ENCODE data around the gene GRIN1. TPM values are rescaled to one million over a fixed set of nuclear protein-coding genes. Genes with fewer than 3 reads are reported as not detected.

The GRIN1 gene
- total RNA-seq, 2 experiments from 2014 or later: 0.06 to 0.15 TPM

DNA sequence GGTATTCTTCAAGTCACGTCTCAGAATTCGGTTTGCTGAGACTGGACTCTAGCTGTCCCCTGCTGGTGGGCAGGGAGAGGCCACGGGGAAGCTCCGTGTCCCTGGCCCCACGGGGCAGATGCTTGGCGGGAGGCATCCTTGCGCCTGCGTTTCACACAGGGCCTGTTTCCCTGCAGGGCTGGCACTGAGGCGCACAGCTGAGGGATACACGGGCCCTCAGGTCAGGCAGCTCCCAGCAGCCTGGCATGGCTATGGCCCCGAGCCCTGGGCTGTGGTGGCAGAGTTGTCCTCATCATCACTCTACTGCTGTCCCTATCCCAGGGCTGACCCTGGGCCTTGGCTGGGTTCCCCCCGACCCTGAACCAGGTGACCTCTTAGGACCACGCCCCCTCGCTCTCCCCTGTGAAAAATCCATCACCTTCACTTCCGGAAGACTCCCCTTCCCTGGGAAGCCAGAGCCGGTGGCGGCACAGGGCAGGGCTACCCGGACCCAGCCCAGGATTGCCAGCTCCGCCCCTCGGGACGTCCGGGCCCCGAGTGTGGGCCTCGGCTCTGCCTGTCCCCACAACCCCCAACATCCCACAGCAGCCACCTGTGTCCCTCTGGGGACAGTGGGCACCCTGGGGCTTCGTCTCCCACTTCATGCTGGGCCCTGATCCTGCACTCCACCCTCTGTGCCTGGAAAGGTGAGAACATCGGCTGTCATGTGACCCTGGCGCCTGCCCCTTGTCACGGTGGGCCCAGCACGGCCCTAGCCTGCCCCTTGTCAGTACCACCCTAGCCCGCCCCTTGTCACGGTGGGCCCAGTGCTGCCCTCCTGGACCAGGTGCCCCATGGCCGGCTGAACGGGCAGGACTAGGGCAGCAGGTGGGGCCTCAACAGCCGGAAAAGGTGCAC is 29.5 kb upstream of the GRIN1 start:
- Histone ChIP-seq H3K36me3 (ENCODE audit: insufficient read depth, low read length) (peaks cover 80% of the 10 kb centered on the region), H3K9me2 (ENCODE audit: insufficient read depth, low read length) (no peaks in the 10 kb centered on the region), H3K4me1 (ENCODE audit: insufficient read depth, low read length, poor library complexity, severe bottlenecking) (peaks cover 6% of the 10 kb centered on the region), H3K4me3 (ENCODE audit: low read depth, low read length, poor library complexity, severe bottlenecking) (no peak overlapping the region), H3K27ac (ENCODE audit: low read depth, low read length, poor library complexity, severe bottlenecking) (no peak overlapping the region), H2AFZ (ENCODE audit: low read length) (no peak overlapping the region), H3K4me2 (ENCODE audit: low read length) (no peak overlapping the region), H3K79me2 (ENCODE audit: insufficient read depth, low read depth, low read length) (no peaks in the 10 kb centered on the region), H3K9me3 (ENCODE audit: low read length) (no peaks in the 10 kb centered on the region), H4K20me1 (ENCODE audit: insufficient read depth, low read length) (no peaks in the 10 kb centered on the region)
- DNase-seq (ENCODE audit: low spot score): no peak
- ChIA-PET POLR2A (no interaction called here), CTCF (ENCODE audit: unreplicated experiment) (no interaction called here)
- intact Hi-C loops (cut with micrococcal nuclease; ENCODE audit: unreplicated experiment): no loop called here
- no TSS peak for BruUV-seq (replicated peaks)
- TF ChIP-seq EZH2phosphoT487 (IDR thresholded peaks at IDR 0.05; ENCODE audit: borderline replicate concordance, low read depth, low read length) (no peak), CTCF (conservative IDR thresholded peaks at IDR 0.05; ENCODE audit: low read length) (no peak)

DNA sequence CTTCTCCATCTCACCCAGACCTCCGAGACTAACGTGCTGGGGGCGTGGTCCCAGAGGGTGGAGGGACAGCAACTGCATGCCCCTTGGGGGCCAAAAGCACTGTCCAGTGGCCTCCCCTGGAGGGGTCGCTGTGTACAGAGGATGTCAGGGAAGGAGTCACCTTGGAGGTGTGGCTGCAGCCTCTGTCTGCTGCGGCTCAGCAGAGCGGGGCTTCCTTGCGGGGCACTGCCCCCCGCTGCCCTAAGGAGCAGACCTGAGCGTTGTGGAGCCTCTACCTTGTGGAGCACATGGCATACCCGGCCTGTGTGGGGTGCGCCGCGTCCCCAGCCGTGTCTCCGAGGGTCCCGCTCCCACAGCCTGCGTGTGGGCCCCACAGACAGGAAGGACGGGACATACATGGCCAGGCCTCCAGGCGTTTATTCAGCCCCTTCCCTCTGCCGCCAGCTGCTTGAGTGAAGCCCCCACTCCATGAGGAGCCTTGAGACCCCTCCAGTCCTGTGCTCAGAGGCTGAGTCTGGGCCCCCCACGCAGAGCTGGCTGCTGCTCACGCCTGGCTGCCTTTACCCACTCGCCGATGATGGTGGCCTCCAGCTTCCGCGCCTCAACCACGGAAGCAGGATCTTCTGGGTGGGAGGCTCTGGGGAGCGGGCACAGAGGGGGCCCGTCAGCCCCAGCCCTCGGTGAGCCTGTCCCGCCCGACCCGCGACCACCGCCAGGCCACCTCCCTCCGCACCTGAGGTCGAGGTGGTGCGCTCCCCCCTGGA is 28.6 kb upstream of the GRIN1 start:
- POLR2A ChIA-PET: no interaction called here
- Histone ChIP-seq H4K20me1 (ENCODE audit: insufficient read depth, low read length) (no peaks in the 10 kb centered on the region), H3K79me2 (ENCODE audit: insufficient read depth, low read depth, low read length) (no peaks in the 10 kb centered on the region), H3K9me2 (ENCODE audit: insufficient read depth, low read length) (no peaks in the 10 kb centered on the region), H3K4me2 (ENCODE audit: low read length) (no peak overlapping the region), H3K27ac (ENCODE audit: low read depth, low read length, poor library complexity, severe bottlenecking) (no peak overlapping the region), H3K9me3 (ENCODE audit: low read length) (no peaks in the 10 kb centered on the region), H3K4me1 (ENCODE audit: insufficient read depth, low read length, poor library complexity, severe bottlenecking) (peaks cover 14% of the 10 kb centered on the region), H2AFZ (ENCODE audit: low read length) (no peak overlapping the region), H3K36me3 (ENCODE audit: insufficient read depth, low read length) (peaks cover 72% of the 10 kb centered on the region), H3K4me3 (ENCODE audit: low read depth, low read length, poor library complexity, severe bottlenecking) (no peak overlapping the region)
- no TSS peak for BruUV-seq (replicated peaks)
- intact Hi-C loops (cut with micrococcal nuclease; ENCODE audit: unreplicated experiment): no loop called here
- no peak for DNase-seq (ENCODE audit: low spot score)
- no peak for TF ChIP-seq CTCF (conservative IDR thresholded peaks at IDR 0.05; ENCODE audit: low read length)
- no peak for TF ChIP-seq EZH2phosphoT487 (IDR thresholded peaks at IDR 0.05; ENCODE audit: borderline replicate concordance, low read depth, low read length)
- CTCF ChIA-PET (ENCODE audit: unreplicated experiment): no interaction called here
